ENCODE data around the gene VSNL1.

Gene VSNL1

GRCh38 chr2:17541531-17541950 is 1.0 kb downstream of the VSNL1 start:
- Histone ChIP-seq H3K4me2 (ENCODE audit: low read depth, low read length, poor library complexity, severe bottlenecking) (no peak overlapping the region), H4K20me1 (ENCODE audit: low read depth, low read length) (no peaks in the 10 kb centered on the region), H3K9ac (ENCODE audit: low read length) (no peak overlapping the region), H2AFZ (ENCODE audit: low read depth, low read length, severe bottlenecking) (no peak overlapping the region), H3K27me3 (ENCODE audit: low read length) (no peaks in the 10 kb centered on the region), H3K79me2 (ENCODE audit: insufficient read depth, low read length) (no peaks in the 10 kb centered on the region), H3F3A (ENCODE audit: insufficient read depth) (no peaks in the 10 kb centered on the region), H3K9me3 (ENCODE audit: insufficient read depth, low read length) (no peaks in the 10 kb centered on the region), H3K27ac (ENCODE audit: low read depth, low read length) (no peak overlapping the region), H3K36me3 (ENCODE audit: low read length) (no peaks in the 10 kb centered on the region), H3K4me3 (ENCODE audit: insufficient read depth, low read length, poor library complexity, severe bottlenecking) (no peak overlapping the region), H3K9me2 (replicated peaks; ENCODE audit: insufficient read depth, low read length) (no peaks in the 10 kb centered on the region)
- TF ChIP-seq, protein P1, sequence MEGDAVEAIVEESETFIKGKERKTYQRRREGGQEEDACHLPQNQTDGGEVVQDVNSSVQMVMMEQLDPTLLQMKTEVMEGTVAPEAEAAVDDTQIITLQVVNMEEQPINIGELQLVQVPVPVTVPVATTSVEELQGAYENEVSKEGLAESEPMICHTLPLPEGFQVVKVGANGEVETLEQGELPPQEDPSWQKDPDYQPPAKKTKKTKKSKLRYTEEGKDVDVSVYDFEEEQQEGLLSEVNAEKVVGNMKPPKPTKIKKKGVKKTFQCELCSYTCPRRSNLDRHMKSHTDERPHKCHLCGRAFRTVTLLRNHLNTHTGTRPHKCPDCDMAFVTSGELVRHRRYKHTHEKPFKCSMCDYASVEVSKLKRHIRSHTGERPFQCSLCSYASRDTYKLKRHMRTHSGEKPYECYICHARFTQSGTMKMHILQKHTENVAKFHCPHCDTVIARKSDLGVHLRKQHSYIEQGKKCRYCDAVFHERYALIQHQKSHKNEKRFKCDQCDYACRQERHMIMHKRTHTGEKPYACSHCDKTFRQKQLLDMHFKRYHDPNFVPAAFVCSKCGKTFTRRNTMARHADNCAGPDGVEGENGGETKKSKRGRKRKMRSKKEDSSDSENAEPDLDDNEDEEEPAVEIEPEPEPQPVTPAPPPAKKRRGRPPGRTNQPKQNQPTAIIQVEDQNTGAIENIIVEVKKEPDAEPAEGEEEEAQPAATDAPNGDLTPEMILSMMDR (IDR thresholded peaks at IDR 0.05; ENCODE audit: insufficient read depth, low read length, poor library complexity, severe bottlenecking): no peak
- no peak for TF ChIP-seq EZH2phosphoT487 (conservative IDR thresholded peaks at IDR 0.05; ENCODE audit: low read length)

- no peaks in the 10 kb centered on the region for H3K9me3 ChIP-seq (ENCODE audit: insufficient read depth, low read length)
- H3K4me3 ChIP-seq (ENCODE audit: insufficient read depth, low read length, poor library complexity, severe bottlenecking): no peak overlapping the region
- no peaks in the 10 kb centered on the region for H3K79me2 ChIP-seq (ENCODE audit: insufficient read depth, low read length)
- H3K9ac ChIP-seq (ENCODE audit: low read length): no peak overlapping the region
- H3K36me3 ChIP-seq (ENCODE audit: low read length): no peaks in the 10 kb centered on the region
- H3K27me3 ChIP-seq (ENCODE audit: low read length): no peaks in the 10 kb centered on the region
- no peak overlapping the region for H3K27ac ChIP-seq (ENCODE audit: low read depth, low read length)
- H3K4me2 ChIP-seq (ENCODE audit: low read depth, low read length, poor library complexity, severe bottlenecking): no peak overlapping the region
- no peaks in the 10 kb centered on the region for H3K9me2 ChIP-seq (replicated peaks; ENCODE audit: insufficient read depth, low read length)
- H3F3A ChIP-seq (ENCODE audit: insufficient read depth): no peaks in the 10 kb centered on the region
- no peak for TF ChIP-seq EZH2phosphoT487 (conservative IDR thresholded peaks at IDR 0.05; ENCODE audit: low read length)
- TF ChIP-seq, protein P1 (IDR thresholded peaks at IDR 0.05; ENCODE audit: insufficient read depth, low read length, poor library complexity, severe bottlenecking): no peak
- H4K20me1 ChIP-seq (ENCODE audit: low read depth, low read length): no peaks in the 10 kb centered on the region
- no peak overlapping the region for H2AFZ ChIP-seq (ENCODE audit: low read depth, low read length, severe bottlenecking)
Measured at GRCh38 chr2:17542471-17542870, 2.0 kb downstream of the VSNL1 start.

DNA sequence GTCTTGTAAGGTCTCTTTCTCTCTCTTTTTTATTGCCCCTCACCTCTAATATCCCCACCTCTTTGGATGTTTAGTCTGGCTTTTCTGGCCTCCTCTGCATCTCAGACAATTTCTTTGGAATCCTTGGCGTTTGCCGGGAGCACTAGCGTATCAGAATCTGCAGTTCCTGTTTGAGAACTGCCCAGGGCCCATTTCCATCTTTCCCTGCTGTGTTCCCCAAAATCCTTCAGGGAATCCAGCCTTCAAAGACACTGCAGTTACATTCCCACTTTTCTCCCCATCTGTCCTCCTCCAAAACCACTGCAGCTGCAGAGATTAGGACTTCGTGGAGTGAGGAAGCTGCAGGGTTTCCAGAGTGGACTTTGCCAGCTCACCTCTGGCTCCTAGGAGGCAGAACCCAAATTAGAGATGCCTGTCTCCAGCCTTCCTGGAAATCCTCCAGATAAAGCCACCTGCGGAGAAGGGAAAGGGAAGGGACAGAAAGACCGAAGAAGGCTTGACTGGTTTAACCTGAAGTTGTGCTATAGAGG is 2.7 kb downstream of the VSNL1 start:
- Histone ChIP-seq H3K4me2 (ENCODE audit: low read depth, low read length, poor library complexity, severe bottlenecking) (no peak overlapping the region), H3K9ac (ENCODE audit: low read length) (no peak overlapping the region), H3K27me3 (ENCODE audit: low read length) (no peaks in the 10 kb centered on the region), H3K9me2 (replicated peaks; ENCODE audit: insufficient read depth, low read length) (no peaks in the 10 kb centered on the region), H3K79me2 (ENCODE audit: insufficient read depth, low read length) (no peaks in the 10 kb centered on the region), H4K20me1 (ENCODE audit: low read depth, low read length) (no peaks in the 10 kb centered on the region), H2AFZ (ENCODE audit: low read depth, low read length, severe bottlenecking) (no peak overlapping the region), H3K9me3 (ENCODE audit: insufficient read depth, low read length) (no peaks in the 10 kb centered on the region), H3K4me3 (ENCODE audit: insufficient read depth, low read length, poor library complexity, severe bottlenecking) (no peak overlapping the region), H3K27ac (ENCODE audit: low read depth, low read length) (no peak overlapping the region), H3K36me3 (ENCODE audit: low read length) (no peaks in the 10 kb centered on the region), H3F3A (ENCODE audit: insufficient read depth) (no peaks in the 10 kb centered on the region)
- TF ChIP-seq, protein P1 (IDR thresholded peaks at IDR 0.05; ENCODE audit: insufficient read depth, low read length, poor library complexity, severe bottlenecking): no peak
- no peak for TF ChIP-seq EZH2phosphoT487 (conservative IDR thresholded peaks at IDR 0.05; ENCODE audit: low read length)
